DOHH2 (cell line): ENCODE results near the gene TCEAL7.

ENCODE experiments used
- H3F3A ChIP-seq: fragments of 200-600 bp; sonication (generic), shearing (Covaris generic); 2 replicates; pipeline ENCODE4 v1.6.0; 2016; ENCODE audit warnings: antibody characterized with exemption, mild to moderate bottlenecking; ENCODE audit not compliant: control insufficient read depth, insufficient read depth
- H3K27ac ChIP-seq: fragments of 200-600 bp; sonication (generic); 2 replicates; pipeline ENCODE4 v1.5.1; 2014; ENCODE audit warnings: low read depth, mild to moderate bottlenecking, low read length, moderate library complexity
- H3K27me3 ChIP-seq: fragments of 200-600 bp; sonication (generic); 2 replicates; pipeline ENCODE4 v1.6.1; 2014; ENCODE audit warnings: mild to moderate bottlenecking, low read length, mixed read lengths; ENCODE audit not compliant: control insufficient read depth
- H3K36me3 ChIP-seq: fragments of 200-600 bp; sonication (generic); 2 replicates; pipeline ENCODE4 v1.6.1; 2014; ENCODE audit warnings: mild to moderate bottlenecking, low read length, moderate library complexity, mixed read lengths; ENCODE audit not compliant: control insufficient read depth
- H3K4me1 ChIP-seq: fragments of 200-600 bp; sonication (generic); 2 replicates; pipeline ENCODE4 v1.6.1; 2014; ENCODE audit warnings: mild to moderate bottlenecking, low read length, mixed read lengths; ENCODE audit not compliant: control insufficient read depth
- H3K4me2 ChIP-seq: fragments of 200-600 bp; sonication (generic); 2 replicates; pipeline ENCODE4 v1.6.0; 2014; ENCODE audit warnings: mild to moderate bottlenecking, low read length, moderate library complexity
- H3K4me3 ChIP-seq: fragments of 200-600 bp; sonication (generic); 2 replicates; pipeline ENCODE4 v1.5.1; 2014; ENCODE audit warnings: mild to moderate bottlenecking, low read length, mixed read lengths
- H3K79me2 ChIP-seq: fragments of 200-600 bp; sonication (generic); 2 replicates; pipeline ENCODE4 v1.6.1; 2014; ENCODE audit warnings: mild to moderate bottlenecking, low read length, mixed read lengths; ENCODE audit not compliant: control insufficient read depth
- H3K9me2 ChIP-seq: fragments of 200-600 bp; sonication (generic); replicated peaks from 2 replicates; pipeline ENCODE4 v1.6.1; 2014; ENCODE audit warnings: mild to moderate bottlenecking, low read length, mixed read lengths; ENCODE audit not compliant: control insufficient read depth
- H3K9me3 ChIP-seq: fragments of 200-600 bp; sonication (generic); 2 replicates; pipeline ENCODE4 v1.6.1; 2014; ENCODE audit warnings: antibody characterized with exemption, low read length, mixed read lengths; ENCODE audit not compliant: control insufficient read depth, insufficient read depth
- H4K20me1 ChIP-seq: fragments of 200-600 bp; sonication (generic); 2 replicates; pipeline ENCODE4 v1.6.0; 2014; ENCODE audit warnings: low read depth, mild to moderate bottlenecking, antibody characterized with exemption, low read length, moderate library complexity; ENCODE audit not compliant: control insufficient read depth, insufficient read depth
- EZH2phosphoT487 ChIP-seq: fragments of 200-600 bp; sonication (generic); IDR thresholded peaks from 2 replicates; pipeline ENCODE4 v1.6.1; 2017; ENCODE audit warnings: borderline replicate concordance, mild to moderate bottlenecking, antibody characterized with exemption, low read length, moderate library complexity, mixed read lengths
- TF ChIP-seq, protein P1 (sequence below): fragments of 200-600 bp; sonication (generic); IDR thresholded peaks from one replicate; pipeline ENCODE4 v1.5.1; 2014; ENCODE audit warnings: antibody characterized with exemption, mild to moderate bottlenecking, low read depth, low read length; ENCODE audit not compliant: poor library complexity, severe bottlenecking

The TCEAL7 gene

DNA sequence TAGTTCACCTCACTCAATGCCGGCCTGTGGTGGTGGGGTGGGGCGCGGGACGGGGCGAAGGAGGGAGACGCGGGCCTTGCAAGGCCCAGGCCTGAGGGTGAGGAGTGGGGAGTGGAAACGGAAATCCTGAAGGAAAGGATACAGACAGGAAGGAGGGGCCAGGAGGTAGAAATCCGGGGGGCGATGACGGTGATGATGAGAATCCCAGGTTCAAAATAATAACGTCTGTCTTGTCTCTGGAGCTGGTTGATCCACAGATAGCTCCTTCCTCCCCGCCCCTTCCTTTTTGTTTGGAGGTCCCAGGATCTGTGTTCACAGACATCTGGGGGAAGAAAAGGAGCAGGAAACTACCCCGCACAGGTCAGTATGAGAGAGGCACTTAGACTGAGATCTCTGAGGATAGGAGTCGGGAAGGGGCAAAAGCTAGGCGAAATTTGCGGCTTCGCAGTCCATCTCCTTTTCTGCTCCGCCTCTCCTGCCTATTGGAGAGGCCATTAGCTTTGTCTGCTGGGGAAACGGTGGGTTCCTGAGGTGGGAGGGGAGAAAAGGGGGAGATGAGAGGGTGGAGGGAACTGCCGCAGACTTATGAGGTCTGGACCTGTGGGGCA is 746 bp downstream of the TCEAL7 start:
- Histone ChIP-seq H3K4me2 (no peak overlapping the region), H3K4me3 (no peak overlapping the region), H3K79me2 (no peaks in the 10 kb centered on the region), H3K4me1 (no peaks in the 10 kb centered on the region), H3K36me3 (no peaks in the 10 kb centered on the region), H4K20me1 (no peaks in the 10 kb centered on the region), H3K27me3 (no peaks in the 10 kb centered on the region), H3F3A (no peaks in the 10 kb centered on the region), H3K27ac (no peak overlapping the region), H3K9me2 (no peaks in the 10 kb centered on the region), H3K9me3 (no peaks in the 10 kb centered on the region)
- TF ChIP-seq EZH2phosphoT487 = no peak
- TF ChIP-seq, protein P1, sequence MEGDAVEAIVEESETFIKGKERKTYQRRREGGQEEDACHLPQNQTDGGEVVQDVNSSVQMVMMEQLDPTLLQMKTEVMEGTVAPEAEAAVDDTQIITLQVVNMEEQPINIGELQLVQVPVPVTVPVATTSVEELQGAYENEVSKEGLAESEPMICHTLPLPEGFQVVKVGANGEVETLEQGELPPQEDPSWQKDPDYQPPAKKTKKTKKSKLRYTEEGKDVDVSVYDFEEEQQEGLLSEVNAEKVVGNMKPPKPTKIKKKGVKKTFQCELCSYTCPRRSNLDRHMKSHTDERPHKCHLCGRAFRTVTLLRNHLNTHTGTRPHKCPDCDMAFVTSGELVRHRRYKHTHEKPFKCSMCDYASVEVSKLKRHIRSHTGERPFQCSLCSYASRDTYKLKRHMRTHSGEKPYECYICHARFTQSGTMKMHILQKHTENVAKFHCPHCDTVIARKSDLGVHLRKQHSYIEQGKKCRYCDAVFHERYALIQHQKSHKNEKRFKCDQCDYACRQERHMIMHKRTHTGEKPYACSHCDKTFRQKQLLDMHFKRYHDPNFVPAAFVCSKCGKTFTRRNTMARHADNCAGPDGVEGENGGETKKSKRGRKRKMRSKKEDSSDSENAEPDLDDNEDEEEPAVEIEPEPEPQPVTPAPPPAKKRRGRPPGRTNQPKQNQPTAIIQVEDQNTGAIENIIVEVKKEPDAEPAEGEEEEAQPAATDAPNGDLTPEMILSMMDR = no peak

DNA sequence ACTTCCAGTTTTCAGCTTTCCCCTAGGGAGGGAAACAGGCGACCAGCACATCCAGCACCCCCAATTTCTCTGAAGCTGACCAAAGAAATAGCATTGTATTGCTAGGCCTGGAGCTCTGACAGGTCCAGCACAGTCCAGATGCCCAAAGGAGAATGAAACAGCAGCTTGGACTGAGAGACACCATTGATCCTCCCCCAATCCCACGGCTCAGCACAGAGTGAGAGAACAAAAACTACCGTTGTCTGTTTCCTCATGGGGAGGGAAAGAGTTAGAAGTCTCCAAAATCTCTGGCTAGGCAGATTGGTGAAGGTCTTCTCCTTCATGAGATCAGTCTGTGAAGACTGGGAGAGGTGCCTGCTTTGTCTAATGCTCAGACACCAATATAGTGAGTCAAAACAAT is 8.6 kb downstream of the TCEAL7 start:
- H3K4me1 ChIP-seq = no peaks in the 10 kb centered on the region
- no peak for TF ChIP-seq EZH2phosphoT487
- TF ChIP-seq, protein P1 = no peak
- no peaks in the 10 kb centered on the region for H3K79me2 ChIP-seq
- H3K36me3 ChIP-seq = no peaks in the 10 kb centered on the region
- no peaks in the 10 kb centered on the region for H3F3A ChIP-seq
- H3K4me2 ChIP-seq = no peak overlapping the region
- no peaks in the 10 kb centered on the region for H3K9me3 ChIP-seq
- no peak overlapping the region for H3K4me3 ChIP-seq
- no peaks in the 10 kb centered on the region for H4K20me1 ChIP-seq
- H3K27ac ChIP-seq = no peak overlapping the region
- H3K9me2 ChIP-seq = no peaks in the 10 kb centered on the region
- no peaks in the 10 kb centered on the region for H3K27me3 ChIP-seq

DNA sequence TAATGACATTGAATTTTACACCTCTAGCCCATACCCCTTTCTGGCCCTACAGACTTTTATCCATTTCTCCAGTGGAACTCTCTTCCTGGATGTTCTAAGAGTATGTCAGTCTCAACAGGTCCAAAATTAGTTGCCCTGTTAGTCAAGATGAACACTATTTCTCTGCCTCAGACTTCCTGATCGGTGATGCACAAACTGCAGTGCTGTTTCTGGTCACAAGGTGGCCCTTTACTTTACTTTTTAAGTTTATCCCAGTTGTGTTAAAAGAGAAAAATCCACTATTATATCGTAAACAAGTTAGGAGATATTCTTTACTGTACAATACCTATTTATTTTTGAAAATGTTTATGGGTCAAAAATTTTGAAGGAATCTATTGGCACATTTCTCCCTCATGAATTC is 13.1 kb downstream of the TCEAL7 start:
- TF ChIP-seq EZH2phosphoT487 = no peak
- TF ChIP-seq, protein P1 = peak; percentile 44
- Histone ChIP-seq H3K9me2 (no peaks in the 10 kb centered on the region), H3K4me1 (no peaks in the 10 kb centered on the region), H3K4me3 (no peak overlapping the region), H3F3A (no peaks in the 10 kb centered on the region), H4K20me1 (no peaks in the 10 kb centered on the region), H3K79me2 (no peaks in the 10 kb centered on the region), H3K9me3 (no peaks in the 10 kb centered on the region), H3K27me3 (no peaks in the 10 kb centered on the region), H3K36me3 (no peaks in the 10 kb centered on the region), H3K4me2 (no peak overlapping the region), H3K27ac (no peak overlapping the region)

DNA sequence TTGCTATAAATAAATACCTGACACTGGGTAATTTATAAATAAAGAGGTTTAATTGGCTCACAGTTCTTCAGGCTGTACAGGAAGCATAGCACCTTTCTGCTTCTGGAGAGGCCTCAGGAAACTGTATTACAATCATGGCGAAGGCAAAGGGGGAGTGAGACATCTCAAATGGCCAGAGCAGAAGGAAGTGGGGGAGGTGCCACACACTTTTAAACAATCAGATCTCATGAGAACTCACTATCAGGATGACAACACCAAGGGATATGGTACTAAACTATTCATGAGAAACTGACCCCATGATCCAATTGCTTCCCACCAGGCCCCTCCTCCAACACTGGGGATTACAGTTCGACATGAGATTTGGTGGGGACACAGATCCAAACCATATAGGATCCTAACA is 14.6 kb downstream of the TCEAL7 start:
- H3K9me3 ChIP-seq = no peaks in the 10 kb centered on the region
- H3K36me3 ChIP-seq = no peaks in the 10 kb centered on the region
- H3K4me2 ChIP-seq = no peak overlapping the region
- no peaks in the 10 kb centered on the region for H3K79me2 ChIP-seq
- H3K4me1 ChIP-seq = no peaks in the 10 kb centered on the region
- TF ChIP-seq, protein P1 = no peak
- TF ChIP-seq EZH2phosphoT487 = no peak
- no peak overlapping the region for H3K27ac ChIP-seq
- no peaks in the 10 kb centered on the region for H4K20me1 ChIP-seq
- H3F3A ChIP-seq = no peaks in the 10 kb centered on the region
- no peaks in the 10 kb centered on the region for H3K9me2 ChIP-seq
- no peak overlapping the region for H3K4me3 ChIP-seq
- no peaks in the 10 kb centered on the region for H3K27me3 ChIP-seq
